Stimulated activated CD4-positive, alpha-beta T cell treated with anti-CD3 and anti-CD28 coated beads, Interleukin-12 subunit alpha, Interleukin-12 subunit beta, amount 100 ng/mL, for 4 hours (primary cell): ENCODE results near the gene CEP192.

Source experiments
- DNase-seq: peaks from one replicate; pipeline ENCODE4 v3.0.0-alpha.2; 2020

CEP192 gene

DNA sequence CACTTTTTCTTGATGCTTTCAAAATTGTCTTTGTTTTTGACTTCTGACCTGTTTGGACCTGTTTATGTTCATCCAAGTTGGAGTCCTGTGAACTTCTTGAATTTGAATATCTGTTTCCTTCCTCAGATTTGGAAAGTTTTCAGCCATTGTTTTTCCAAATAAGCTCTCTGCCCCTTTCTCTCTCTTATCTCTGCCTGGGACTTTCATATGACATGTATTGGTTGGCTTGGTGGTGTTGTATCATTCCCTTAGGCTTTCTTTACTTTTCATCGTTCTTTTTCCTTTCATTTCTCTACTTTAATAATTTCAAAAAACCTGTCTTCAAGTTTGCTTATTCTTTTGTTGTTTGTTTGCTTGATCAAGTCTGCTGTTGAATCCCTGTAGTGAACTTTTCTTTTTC, 167.3 kb downstream of the CEP192 start:
- DNase-seq, result no peak

DNA sequence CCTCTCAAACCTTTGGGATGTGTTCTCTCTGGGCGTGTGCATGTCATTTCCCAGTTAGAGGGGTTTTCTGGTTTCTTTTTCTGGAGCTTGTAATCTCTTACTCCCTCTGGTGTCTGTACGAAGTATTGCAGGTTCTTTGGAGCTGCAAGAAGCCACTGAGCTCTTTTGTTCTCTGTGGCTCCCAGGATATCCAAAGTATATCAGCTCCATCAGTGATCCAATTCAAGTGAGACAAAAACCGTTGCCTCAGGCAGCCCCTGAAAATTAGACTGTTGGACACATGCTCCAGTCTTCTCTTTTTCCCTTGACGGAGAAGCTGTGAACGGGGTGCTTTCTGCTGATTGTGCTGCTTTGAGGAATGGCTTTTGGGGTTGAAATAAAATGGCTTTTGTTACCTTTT, 168.4 kb downstream of the CEP192 start:
- DNase-seq, result no peak

DNA sequence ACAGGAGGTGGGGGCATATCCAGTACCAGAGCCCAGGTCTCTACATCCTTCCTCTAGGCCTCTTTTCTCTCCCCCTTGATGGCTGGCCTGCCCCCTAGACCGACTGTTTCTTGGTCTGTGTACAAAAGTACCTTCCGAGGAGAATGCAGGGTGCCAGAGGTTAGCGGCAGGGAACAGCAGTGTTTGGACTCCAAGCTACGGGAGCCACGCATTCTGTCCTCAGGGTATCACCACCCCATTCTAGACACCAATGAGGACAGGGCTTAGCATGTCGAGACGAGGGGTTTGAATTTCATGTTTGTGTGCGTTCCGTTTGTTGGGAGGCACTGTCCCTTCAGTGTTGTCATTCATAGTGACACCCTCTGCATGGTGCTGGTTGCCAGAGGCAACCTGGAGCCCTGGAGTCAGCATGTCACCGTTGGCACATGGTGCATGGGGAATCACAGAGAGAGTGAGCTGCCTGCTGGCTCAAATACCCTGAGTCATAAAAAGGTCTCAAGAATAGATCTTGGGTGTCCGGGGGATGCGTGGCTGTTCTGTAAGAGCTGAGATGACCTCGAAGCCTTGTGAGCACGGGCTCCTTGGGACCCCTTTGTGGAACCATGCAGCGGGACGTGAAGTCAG, 170.2 kb downstream of the CEP192 start:
- no peak for DNase-seq

- no peak for DNase-seq
Observed at GRCh38 chr18:13163167-13163927, 172.2 kb downstream of the CEP192 start.

- DNase-seq, result no peak
Observed at GRCh38 chr18:13164406-13164805, 173.2 kb downstream of the CEP192 start.

DNA sequence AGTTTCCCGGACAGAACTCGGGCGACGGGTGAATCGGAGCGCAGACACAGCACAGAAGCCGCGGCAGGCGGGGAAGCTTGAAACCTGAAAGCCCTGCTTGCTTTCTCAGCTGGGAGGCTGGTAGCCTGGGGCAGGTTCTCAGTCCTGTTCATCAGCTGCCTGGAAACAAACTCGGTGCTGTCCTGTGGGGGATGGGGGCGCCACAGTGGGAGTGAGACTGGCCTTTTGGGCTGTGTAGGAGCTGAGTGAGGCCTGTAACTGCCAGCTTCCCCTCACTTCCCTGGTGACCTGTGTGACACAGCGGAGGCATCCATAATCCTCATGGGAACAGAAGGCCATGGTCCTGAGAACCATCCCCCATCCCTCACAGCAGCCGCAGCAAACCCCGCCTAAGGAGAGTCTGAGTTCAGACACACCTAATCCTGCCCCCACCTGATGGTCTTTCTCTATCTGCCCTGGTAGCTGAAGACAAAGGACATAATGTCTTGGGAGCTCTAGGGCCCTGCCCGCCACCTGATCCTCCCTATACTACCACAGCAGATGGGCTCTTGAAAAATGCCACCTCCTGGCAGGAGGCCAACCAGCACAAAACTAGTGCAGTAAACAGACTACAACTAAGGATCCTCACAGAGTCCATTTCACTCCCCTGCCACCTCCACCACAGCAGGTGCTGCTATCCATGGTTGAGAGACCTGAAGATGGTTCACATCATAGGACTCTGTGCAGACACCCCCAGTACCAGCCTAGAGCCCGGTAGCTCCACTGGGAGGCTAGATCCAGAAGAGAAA, 174.7 kb downstream of the CEP192 start:
- no peak for DNase-seq

- DNase-seq, result no peak
Observed at GRCh38 chr18:13173578-13174145, 182.5 kb downstream of the CEP192 start.
